ENCODE data around the gene CTDP1.

CTDP1 gene

GRCh38 chr18:79685281-79685680, 5.7 kb downstream of the CTDP1 start:
- TF ChIP-seq CTCF (IDR thresholded peaks at IDR 0.05; ENCODE audit: extremely low read depth, insufficient read depth, missing control alignments), result no peak
- in situ Hi-C loops (cut with MboI; ENCODE audit: low pct_unique_long_range_greater_than_20kb, low sequenced_read_pairs, unreplicated experiment), result no loop called here

GRCh38 chr18:79685971-79686370, 6.4 kb downstream of the CTDP1 start:
- no peak for DNase-seq (ENCODE audit: low spot score)
- in situ Hi-C loops (cut with MboI; ENCODE audit: low pct_unique_long_range_greater_than_20kb, low sequenced_read_pairs, unreplicated experiment), result no loop called here
- TF ChIP-seq CTCF (IDR thresholded peaks at IDR 0.05; ENCODE audit: extremely low read depth, insufficient read depth, missing control alignments), result no peak

More at GRCh38 chr18:79685281-79685680, 5.7 kb downstream of the CTDP1 start:
- DNase-seq (ENCODE audit: low spot score), result no peak

- in situ Hi-C loops (cut with MboI; ENCODE audit: low pct_unique_long_range_greater_than_20kb, low sequenced_read_pairs, unreplicated experiment), result no loop called here
- no peak for DNase-seq (ENCODE audit: low spot score)
- no peak for TF ChIP-seq CTCF (IDR thresholded peaks at IDR 0.05; ENCODE audit: extremely low read depth, insufficient read depth, missing control alignments)
Observed at GRCh38 chr18:79687806-79688205, 8.2 kb downstream of the CTDP1 start.

- no peak for DNase-seq (ENCODE audit: low spot score)
- TF ChIP-seq CTCF (IDR thresholded peaks at IDR 0.05; ENCODE audit: extremely low read depth, insufficient read depth, missing control alignments), result no peak
- in situ Hi-C loops (cut with MboI; ENCODE audit: low pct_unique_long_range_greater_than_20kb, low sequenced_read_pairs, unreplicated experiment), result no loop called here
Observed at GRCh38 chr18:79690071-79690470, 10.5 kb downstream of the CTDP1 start.

- in situ Hi-C loops (cut with MboI; ENCODE audit: low pct_unique_long_range_greater_than_20kb, low sequenced_read_pairs, unreplicated experiment), result no loop called here
- DNase-seq (ENCODE audit: low spot score), result no peak
- no peak for TF ChIP-seq CTCF (IDR thresholded peaks at IDR 0.05; ENCODE audit: extremely low read depth, insufficient read depth, missing control alignments)
Observed at GRCh38 chr18:79690586-79691482, 11.2 kb downstream of the CTDP1 start.

- DNase-seq (ENCODE audit: low spot score), result no peak
- no peak for TF ChIP-seq CTCF (IDR thresholded peaks at IDR 0.05; ENCODE audit: extremely low read depth, insufficient read depth, missing control alignments)
- in situ Hi-C loops (cut with MboI; ENCODE audit: low pct_unique_long_range_greater_than_20kb, low sequenced_read_pairs, unreplicated experiment), result no loop called here
Observed at GRCh38 chr18:79692056-79692455, 12.5 kb downstream of the CTDP1 start.

Data from GM13977 (cell line).